ENCODE measurements around the gene LHX1. TPM values are rescaled to one million over a fixed set of nuclear protein-coding genes. Genes with fewer than 3 reads are reported as not detected.
A peak's percentile ranks its signal among the peaks of the same experiment; 100 is the strongest.

The LHX1 gene
- total RNA-seq, 1 experiment from 2014 or later = 0.61 TPM

DNA sequence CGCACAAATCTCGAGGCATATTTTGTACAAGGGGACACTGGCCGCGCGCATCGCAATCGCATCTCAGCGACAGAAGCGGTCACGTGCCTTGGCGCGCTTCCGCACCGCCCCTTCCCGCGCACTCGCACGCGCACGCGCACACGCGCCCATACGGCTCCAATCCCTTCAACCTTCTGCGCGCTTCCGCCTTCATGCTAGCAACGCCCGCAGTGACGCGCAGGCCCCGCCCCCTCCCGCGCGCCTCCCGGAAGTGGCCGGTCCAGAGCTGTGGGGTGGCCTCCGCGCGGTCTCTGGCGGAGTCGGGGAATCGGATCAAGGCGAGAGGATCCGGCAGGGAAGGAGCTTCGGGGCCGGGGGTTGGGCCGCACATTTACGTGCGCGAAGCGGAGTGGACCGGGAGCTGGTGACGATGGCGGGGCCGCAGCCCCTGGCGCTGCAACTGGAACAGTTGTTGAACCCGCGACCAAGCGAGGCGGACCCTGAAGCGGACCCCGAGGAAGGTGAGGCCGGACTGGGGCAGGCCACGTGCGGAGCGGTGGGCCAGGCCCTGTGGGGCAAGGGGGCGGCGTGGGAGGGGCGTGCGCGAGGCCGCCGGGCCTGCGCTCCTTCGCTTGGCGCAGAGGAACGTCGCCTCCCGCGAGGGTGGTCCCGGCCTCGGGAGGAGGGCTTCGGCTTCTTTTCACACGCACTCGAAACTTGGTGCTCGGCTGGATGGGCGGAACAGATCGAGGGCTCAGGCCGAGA lies 11.6 kb downstream of the LHX1 start, which contains the start of gene AATF (continued):
- TF ChIP-seq ZNF317 (CRISPR knock-in tag; IDR thresholded peaks at IDR 0.05; ENCODE audit: borderline replicate concordance, low read depth) (0 out of 2 replicates have a peak, but pooled peaks have one; percentile 17), TCF7 (CRISPR knock-in tag; IDR thresholded peaks at IDR 0.05; ENCODE audit: low read depth) (no peak), ZBTB21 (CRISPR knock-in tag; IDR thresholded peaks at IDR 0.05; ENCODE audit: borderline replicate concordance) (peak; percentile 71; the same call in 1 of the 2 replicates), GRHL2 (CRISPR knock-in tag; IDR thresholded peaks at IDR 0.05; ENCODE audit: insufficient replicate concordance, severe bottlenecking) (no peak), GTF2I (CRISPR knock-in tag; conservative IDR thresholded peaks at IDR 0.05) (no peak), JAZF1 (CRISPR knock-in tag; IDR thresholded peaks at IDR 0.05) (no peak), RELA (CRISPR knock-in tag; IDR thresholded peaks at IDR 0.05; ENCODE audit: borderline replicate concordance) (peak; percentile 93), ZNF232 (CRISPR knock-in tag; IDR thresholded peaks at IDR 0.05) (peak; percentile 99), ZNF416 (CRISPR knock-in tag; IDR thresholded peaks at IDR 0.05) (no peak), TEAD1 (CRISPR knock-in tag; IDR thresholded peaks at IDR 0.05) (peak; percentile 98)
- TF ChIP-seq, protein P1, sequence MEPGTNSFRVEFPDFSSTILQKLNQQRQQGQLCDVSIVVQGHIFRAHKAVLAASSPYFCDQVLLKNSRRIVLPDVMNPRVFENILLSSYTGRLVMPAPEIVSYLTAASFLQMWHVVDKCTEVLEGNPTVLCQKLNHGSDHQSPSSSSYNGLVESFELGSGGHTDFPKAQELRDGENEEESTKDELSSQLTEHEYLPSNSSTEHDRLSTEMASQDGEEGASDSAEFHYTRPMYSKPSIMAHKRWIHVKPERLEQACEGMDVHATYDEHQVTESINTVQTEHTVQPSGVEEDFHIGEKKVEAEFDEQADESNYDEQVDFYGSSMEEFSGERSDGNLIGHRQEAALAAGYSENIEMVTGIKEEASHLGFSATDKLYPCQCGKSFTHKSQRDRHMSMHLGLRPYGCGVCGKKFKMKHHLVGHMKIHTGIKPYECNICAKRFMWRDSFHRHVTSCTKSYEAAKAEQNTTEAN (CRISPR knock-in tag; IDR thresholded peaks at IDR 0.05) = peak; percentile 96
- TF ChIP-seq, protein P2, sequence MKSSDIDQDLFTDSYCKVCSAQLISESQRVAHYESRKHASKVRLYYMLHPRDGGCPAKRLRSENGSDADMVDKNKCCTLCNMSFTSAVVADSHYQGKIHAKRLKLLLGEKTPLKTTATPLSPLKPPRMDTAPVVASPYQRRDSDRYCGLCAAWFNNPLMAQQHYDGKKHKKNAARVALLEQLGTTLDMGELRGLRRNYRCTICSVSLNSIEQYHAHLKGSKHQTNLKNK (CRISPR knock-in tag; IDR thresholded peaks at IDR 0.05) = no peak
- TF ChIP-seq, protein P3, sequence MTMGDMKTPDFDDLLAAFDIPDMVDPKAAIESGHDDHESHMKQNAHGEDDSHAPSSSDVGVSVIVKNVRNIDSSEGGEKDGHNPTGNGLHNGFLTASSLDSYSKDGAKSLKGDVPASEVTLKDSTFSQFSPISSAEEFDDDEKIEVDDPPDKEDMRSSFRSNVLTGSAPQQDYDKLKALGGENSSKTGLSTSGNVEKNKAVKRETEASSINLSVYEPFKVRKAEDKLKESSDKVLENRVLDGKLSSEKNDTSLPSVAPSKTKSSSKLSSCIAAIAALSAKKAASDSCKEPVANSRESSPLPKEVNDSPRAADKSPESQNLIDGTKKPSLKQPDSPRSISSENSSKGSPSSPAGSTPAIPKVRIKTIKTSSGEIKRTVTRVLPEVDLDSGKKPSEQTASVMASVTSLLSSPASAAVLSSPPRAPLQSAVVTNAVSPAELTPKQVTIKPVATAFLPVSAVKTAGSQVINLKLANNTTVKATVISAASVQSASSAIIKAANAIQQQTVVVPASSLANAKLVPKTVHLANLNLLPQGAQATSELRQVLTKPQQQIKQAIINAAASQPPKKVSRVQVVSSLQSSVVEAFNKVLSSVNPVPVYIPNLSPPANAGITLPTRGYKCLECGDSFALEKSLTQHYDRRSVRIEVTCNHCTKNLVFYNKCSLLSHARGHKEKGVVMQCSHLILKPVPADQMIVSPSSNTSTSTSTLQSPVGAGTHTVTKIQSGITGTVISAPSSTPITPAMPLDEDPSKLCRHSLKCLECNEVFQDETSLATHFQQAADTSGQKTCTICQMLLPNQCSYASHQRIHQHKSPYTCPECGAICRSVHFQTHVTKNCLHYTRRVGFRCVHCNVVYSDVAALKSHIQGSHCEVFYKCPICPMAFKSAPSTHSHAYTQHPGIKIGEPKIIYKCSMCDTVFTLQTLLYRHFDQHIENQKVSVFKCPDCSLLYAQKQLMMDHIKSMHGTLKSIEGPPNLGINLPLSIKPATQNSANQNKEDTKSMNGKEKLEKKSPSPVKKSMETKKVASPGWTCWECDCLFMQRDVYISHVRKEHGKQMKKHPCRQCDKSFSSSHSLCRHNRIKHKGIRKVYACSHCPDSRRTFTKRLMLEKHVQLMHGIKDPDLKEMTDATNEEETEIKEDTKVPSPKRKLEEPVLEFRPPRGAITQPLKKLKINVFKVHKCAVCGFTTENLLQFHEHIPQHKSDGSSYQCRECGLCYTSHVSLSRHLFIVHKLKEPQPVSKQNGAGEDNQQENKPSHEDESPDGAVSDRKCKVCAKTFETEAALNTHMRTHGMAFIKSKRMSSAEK (CRISPR knock-in tag; IDR thresholded peaks at IDR 0.05; ENCODE audit: borderline replicate concordance) = no peak

DNA sequence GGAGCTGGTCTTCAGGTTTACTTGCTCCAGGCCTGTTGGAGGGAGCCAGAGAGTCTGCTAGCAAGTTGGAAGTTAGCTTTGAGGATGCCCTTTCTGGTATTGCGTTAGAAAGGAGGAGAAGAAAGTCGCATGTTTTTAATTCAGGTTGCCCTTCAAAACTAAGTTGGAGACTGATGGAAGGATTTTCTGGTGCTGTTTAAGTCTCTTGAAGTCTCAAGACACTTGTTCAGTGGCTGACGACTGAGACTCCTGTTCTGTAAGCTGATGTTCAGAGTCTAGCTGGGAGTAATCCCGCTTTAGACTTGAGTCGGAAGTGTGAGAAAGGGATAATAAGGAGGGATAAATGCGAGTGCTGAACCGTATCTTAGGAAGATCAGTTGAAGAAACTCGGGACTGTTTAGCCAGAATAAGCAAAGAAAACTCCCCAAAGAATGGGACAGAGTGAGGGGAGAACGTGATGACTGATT lies 12.2 kb downstream of the LHX1 start:
- peak overlapping the region; percentile 91 for H3K4me3 Mint-ChIP-seq
- TF ChIP-seq, protein P4, sequence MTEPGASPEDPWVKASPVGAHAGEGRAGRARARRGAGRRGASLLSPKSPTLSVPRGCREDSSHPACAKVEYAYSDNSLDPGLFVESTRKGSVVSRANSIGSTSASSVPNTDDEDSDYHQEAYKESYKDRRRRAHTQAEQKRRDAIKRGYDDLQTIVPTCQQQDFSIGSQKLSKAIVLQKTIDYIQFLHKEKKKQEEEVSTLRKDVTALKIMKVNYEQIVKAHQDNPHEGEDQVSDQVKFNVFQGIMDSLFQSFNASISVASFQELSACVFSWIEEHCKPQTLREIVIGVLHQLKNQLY (CRISPR knock-in tag; IDR thresholded peaks at IDR 0.05) = no peak
- no peak for TF ChIP-seq ZNF219 (CRISPR knock-in tag; IDR thresholded peaks at IDR 0.05; ENCODE audit: borderline replicate concordance)
- no peak for TF ChIP-seq SP1 (CRISPR knock-in tag; conservative IDR thresholded peaks at IDR 0.05)
- TF ChIP-seq, protein P5, sequence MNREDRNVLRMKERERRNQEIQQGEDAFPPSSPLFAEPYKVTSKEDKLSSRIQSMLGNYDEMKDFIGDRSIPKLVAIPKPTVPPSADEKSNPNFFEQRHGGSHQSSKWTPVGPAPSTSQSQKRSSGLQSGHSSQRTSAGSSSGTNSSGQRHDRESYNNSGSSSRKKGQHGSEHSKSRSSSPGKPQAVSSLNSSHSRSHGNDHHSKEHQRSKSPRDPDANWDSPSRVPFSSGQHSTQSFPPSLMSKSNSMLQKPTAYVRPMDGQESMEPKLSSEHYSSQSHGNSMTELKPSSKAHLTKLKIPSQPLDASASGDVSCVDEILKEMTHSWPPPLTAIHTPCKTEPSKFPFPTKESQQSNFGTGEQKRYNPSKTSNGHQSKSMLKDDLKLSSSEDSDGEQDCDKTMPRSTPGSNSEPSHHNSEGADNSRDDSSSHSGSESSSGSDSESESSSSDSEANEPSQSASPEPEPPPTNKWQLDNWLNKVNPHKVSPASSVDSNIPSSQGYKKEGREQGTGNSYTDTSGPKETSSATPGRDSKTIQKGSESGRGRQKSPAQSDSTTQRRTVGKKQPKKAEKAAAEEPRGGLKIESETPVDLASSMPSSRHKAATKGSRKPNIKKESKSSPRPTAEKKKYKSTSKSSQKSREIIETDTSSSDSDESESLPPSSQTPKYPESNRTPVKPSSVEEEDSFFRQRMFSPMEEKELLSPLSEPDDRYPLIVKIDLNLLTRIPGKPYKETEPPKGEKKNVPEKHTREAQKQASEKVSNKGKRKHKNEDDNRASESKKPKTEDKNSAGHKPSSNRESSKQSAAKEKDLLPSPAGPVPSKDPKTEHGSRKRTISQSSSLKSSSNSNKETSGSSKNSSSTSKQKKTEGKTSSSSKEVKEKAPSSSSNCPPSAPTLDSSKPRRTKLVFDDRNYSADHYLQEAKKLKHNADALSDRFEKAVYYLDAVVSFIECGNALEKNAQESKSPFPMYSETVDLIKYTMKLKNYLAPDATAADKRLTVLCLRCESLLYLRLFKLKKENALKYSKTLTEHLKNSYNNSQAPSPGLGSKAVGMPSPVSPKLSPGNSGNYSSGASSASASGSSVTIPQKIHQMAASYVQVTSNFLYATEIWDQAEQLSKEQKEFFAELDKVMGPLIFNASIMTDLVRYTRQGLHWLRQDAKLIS (CRISPR knock-in tag; IDR thresholded peaks at IDR 0.05; ENCODE audit: borderline replicate concordance) = no peak
- TF ChIP-seq, protein P6, sequence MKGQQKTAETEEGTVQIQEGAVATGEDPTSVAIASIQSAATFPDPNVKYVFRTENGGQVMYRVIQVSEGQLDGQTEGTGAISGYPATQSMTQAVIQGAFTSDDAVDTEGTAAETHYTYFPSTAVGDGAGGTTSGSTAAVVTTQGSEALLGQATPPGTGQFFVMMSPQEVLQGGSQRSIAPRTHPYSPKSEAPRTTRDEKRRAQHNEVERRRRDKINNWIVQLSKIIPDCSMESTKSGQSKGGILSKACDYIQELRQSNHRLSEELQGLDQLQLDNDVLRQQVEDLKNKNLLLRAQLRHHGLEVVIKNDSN (CRISPR knock-in tag; IDR thresholded peaks at IDR 0.05) = no peak
- no peak for TF ChIP-seq NR1H2 (CRISPR knock-in tag; IDR thresholded peaks at IDR 0.05)
- no peak for TF ChIP-seq ZNF232 (CRISPR knock-in tag; IDR thresholded peaks at IDR 0.05)
- TF ChIP-seq ZNF416 (CRISPR knock-in tag; IDR thresholded peaks at IDR 0.05) = no peak
- TF ChIP-seq ZNF671 (CRISPR knock-in tag; IDR thresholded peaks at IDR 0.05) = no peak
- TF ChIP-seq, protein P7, sequence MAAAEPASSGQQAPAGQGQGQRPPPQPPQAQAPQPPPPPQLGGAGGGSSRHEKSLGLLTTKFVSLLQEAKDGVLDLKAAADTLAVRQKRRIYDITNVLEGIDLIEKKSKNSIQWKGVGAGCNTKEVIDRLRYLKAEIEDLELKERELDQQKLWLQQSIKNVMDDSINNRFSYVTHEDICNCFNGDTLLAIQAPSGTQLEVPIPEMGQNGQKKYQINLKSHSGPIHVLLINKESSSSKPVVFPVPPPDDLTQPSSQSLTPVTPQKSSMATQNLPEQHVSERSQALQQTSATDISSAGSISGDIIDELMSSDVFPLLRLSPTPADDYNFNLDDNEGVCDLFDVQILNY (CRISPR knock-in tag; IDR thresholded peaks at IDR 0.05) = no peak
- no peak for DNase-seq (ENCODE audit: low spot score)
- peaks cover 44% of the 10 kb centered on the region for H3K4me1 Mint-ChIP-seq
- H3K36me3 Mint-ChIP-seq = peaks cover 23% of the 10 kb centered on the region
- peaks cover 50% of the 10 kb centered on the region for H3K27me3 Mint-ChIP-seq (ENCODE audit: low read depth)
- ChIA-PET CTCF (interaction anchor here (0.8 to 2.2 kb wide), 13 partner anchors 8 to 357 kb away, joined by 3 to 16 read pairs (median 3); partner anchors contain the start of genes LHX1 and MRM1), POLR2A (interaction anchor here (0.5 to 1.8 kb wide), 3 partner anchors 11 to 1478 kb away, joined by 3 to 7 read pairs (median 4); partner anchors contain the start of gene LHX1)
- H3K9me3 Mint-ChIP-seq = no peaks in the 10 kb centered on the region
- peak overlapping the region; percentile 26 for H3K27ac Mint-ChIP-seq
- no peak for ATAC-seq
